ENCODE results near the gene KIF26A. TPM values are rescaled to one million over a fixed set of nuclear protein-coding genes. Genes with fewer than 3 reads are reported as not detected.

KIF26A gene
- total and polyA plus RNA-seq, 8 donors = 0.65 to 21.7 (median 1.5) TPM

- no peak for DNase-seq
- Histone ChIP-seq H3K4me1 (peaks cover 0 to 14% (median 2%) of the 10 kb centered on the region in 4 donors), H3K9me3 (no peaks in the 10 kb centered on the region), H3K27ac (no peak overlapping the region), H3K27me3 (peaks cover 0 to 4% (median 0%) of the 10 kb centered on the region in 3 donors), H3K36me3 (no peaks in the 10 kb centered on the region), H3K4me3 (no peak overlapping the region)
- intact Hi-C loops (cut with DNase I; ENCODE audit: low total_unique reads) = no loop called here
- 84 to 94% (median 92%) methylated on average over 29 to 42 of the region's 42 CpGs for WGBS, 5 donors
- TF ChIP-seq CTCF (IDR thresholded peaks at IDR 0.05) (no peak), EP300 (IDR thresholded peaks at IDR 0.05) (no peak), POLR2AphosphoS5 (IDR thresholded peaks at IDR 0.05) (no peak), POLR2A (IDR thresholded peaks at IDR 0.05) (no peak)
Measured at GRCh38 chr14:104157016-104157928, 18.9 kb downstream of the KIF26A start.

- no peak overlapping the region for H3K27ac ChIP-seq
- H3K27me3 ChIP-seq = peaks cover 0 to 4% (median 0%) of the 10 kb centered on the region in 3 donors
- H3K4me3 ChIP-seq = no peak overlapping the region
- peaks cover 0 to 14% (median 2%) of the 10 kb centered on the region in 4 donors for H3K4me1 ChIP-seq
- H3K36me3 ChIP-seq = no peaks in the 10 kb centered on the region
- WGBS, 5 donors = 42 to 67% (median 48%) methylated on average over 26 to 51 of the region's 51 CpGs
- no peaks in the 10 kb centered on the region for H3K9me3 ChIP-seq
- DNase-seq = peak; percentile 64 to 81
- TF ChIP-seq CTCF (IDR thresholded peaks at IDR 0.05) (no peak), POLR2AphosphoS5 (IDR thresholded peaks at IDR 0.05) (peak in 1 of 3 donors; percentile 31)
- intact Hi-C loops (cut with DNase I; ENCODE audit: low total_unique reads) = no loop called here
Measured at GRCh38 chr14:104158827-104159798, 20.7 kb downstream of the KIF26A start.

GRCh38 chr14:104159990-104160389 lies 21.6 kb downstream of the KIF26A start:
- no peaks in the 10 kb centered on the region for H3K9me3 ChIP-seq
- no peak overlapping the region for H3K4me3 ChIP-seq
- H3K27me3 ChIP-seq = peaks cover 0 to 4% (median 0%) of the 10 kb centered on the region in 3 donors
- intact Hi-C loops (cut with DNase I; ENCODE audit: low total_unique reads) = no loop called here
- no peak for TF ChIP-seq CTCF (IDR thresholded peaks at IDR 0.05)
- no peak for TF ChIP-seq EP300 (IDR thresholded peaks at IDR 0.05)
- TF ChIP-seq POLR2AphosphoS5 (IDR thresholded peaks at IDR 0.05) = no peak
- no peak for TF ChIP-seq POLR2A (IDR thresholded peaks at IDR 0.05)
- H3K36me3 ChIP-seq = no peaks in the 10 kb centered on the region
- 85 to 100% (median 90%) methylated on average over 6 to 9 of the region's 9 CpGs for WGBS, 5 donors
- H3K4me1 ChIP-seq = peaks cover 0 to 14% (median 2%) of the 10 kb centered on the region in 4 donors
- no peak overlapping the region for H3K27ac ChIP-seq
- no peak for DNase-seq

Measured in stomach (tissue), 9 donors.